ENCODE measurements around the gene OPCML. TPM values are rescaled to one million over a fixed set of nuclear protein-coding genes. Genes with fewer than 3 reads are reported as not detected.

OPCML gene
- total RNA-seq, 4 donors from 2014 or later, result 0.33 TPM; not detected in 3

DNA sequence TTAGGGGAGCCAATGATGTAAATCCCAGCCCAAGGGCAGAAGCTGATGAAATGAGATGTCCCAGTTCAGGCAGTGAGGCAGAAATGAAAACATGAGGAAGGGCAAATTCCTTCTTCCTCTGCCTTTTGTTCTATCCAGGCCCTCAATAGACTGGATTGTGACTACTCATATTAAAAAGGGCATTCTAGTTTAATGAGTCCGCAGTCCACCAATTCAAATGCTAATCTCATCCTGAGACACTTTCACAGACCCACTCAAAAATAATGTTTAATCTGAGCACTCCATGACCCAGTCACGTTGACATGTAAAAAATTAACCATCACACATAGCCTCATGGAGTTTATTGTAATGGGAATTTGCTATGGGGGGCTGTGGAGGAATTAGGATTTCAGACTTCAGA, 717.9 kb downstream of the OPCML start:
- H3K9me3 ChIP-seq, result no peaks in the 10 kb centered on the region
- H3K36me3 ChIP-seq, result no peaks in the 10 kb centered on the region
- no peak overlapping the region for H3K4me3 ChIP-seq (replicated peaks in 1 of 3)
- no peak overlapping the region for H3K27ac ChIP-seq
- no peaks in the 10 kb centered on the region for H3K27me3 ChIP-seq
- no peak for DNase-seq
- intact Hi-C loops (cut with DNase I), result no loop called here
- WGBS, 2 donors, result 62 to 63% methylated on average over 2 of the region's 2 CpGs
- H3K4me1 ChIP-seq, result no peaks in the 10 kb centered on the region
- no peak for TF ChIP-seq POLR2A (IDR thresholded peaks at IDR 0.05)
- no peak for TF ChIP-seq CTCF (IDR thresholded peaks at IDR 0.05)

GRCh38 chr11:132811649-132812048, 720.7 kb downstream of the OPCML start:
- no peak for TF ChIP-seq POLR2A (IDR thresholded peaks at IDR 0.05)
- no peak for TF ChIP-seq CTCF (IDR thresholded peaks at IDR 0.05)
- Histone ChIP-seq H3K36me3 (no peaks in the 10 kb centered on the region), H3K4me3 (replicated peaks in 1 of 3) (no peak overlapping the region), H3K9me3 (no peaks in the 10 kb centered on the region), H3K4me1 (no peaks in the 10 kb centered on the region), H3K27me3 (no peaks in the 10 kb centered on the region), H3K27ac (no peak overlapping the region)
- DNase-seq, result no peak
- WGBS, 2 donors, result 82 to 83% methylated on average over 6 of the region's 6 CpGs
- intact Hi-C loops (cut with DNase I), result no loop called here

DNA sequence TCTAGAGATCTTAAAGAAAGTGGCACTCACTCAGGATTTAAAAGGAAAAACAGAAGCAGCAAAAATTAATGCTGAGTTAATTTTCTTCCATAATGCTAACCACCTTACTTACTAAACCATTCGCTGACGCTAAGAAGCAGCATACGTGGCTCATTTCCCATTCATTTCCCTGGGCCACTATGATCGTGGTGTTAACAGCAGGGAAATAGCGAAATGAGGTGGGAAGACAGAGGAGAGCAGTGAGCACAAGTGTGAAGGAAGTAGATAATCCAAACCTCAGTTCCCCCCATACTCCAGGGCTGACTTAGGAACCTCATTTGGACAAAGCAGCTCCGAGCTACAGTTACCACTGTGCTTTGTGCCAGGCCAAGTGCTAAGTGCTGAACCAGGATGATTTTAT, 723.2 kb downstream of the OPCML start:
- 78 to 81% methylated on average over 6 of the region's 6 CpGs for WGBS, 2 donors
- DNase-seq, result no peak
- Histone ChIP-seq H3K4me1 (no peaks in the 10 kb centered on the region), H3K36me3 (no peaks in the 10 kb centered on the region), H3K9me3 (no peaks in the 10 kb centered on the region), H3K27me3 (no peaks in the 10 kb centered on the region), H3K27ac (no peak overlapping the region), H3K4me3 (replicated peaks in 1 of 3) (no peak overlapping the region)
- TF ChIP-seq CTCF (IDR thresholded peaks at IDR 0.05) (no peak), POLR2A (IDR thresholded peaks at IDR 0.05) (no peak)
- intact Hi-C loops (cut with DNase I), result no loop called here

DNA sequence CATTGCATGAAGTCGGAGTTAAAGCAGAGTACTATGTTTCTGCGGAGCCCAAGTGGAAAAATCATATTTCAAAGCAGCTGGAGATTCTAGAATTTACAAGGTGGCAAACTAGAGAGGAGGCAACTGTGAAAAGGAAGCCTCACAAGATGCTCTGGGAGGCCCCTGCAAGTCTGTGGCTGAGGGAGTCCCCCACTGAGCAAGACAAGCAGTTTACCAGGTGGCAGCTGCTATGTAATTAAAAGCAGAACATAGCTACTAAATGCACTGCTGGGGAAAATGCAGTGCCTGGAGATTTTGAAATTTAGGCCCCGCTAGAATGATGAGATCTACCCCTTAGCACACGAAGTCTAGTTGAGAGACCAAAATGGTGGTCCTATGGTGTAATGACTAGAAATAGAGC, 728.0 kb downstream of the OPCML start:
- TF ChIP-seq POLR2A (IDR thresholded peaks at IDR 0.05) (no peak), CTCF (IDR thresholded peaks at IDR 0.05) (no peak)
- no peaks in the 10 kb centered on the region for H3K9me3 ChIP-seq
- H3K27ac ChIP-seq, result no peak overlapping the region
- no peaks in the 10 kb centered on the region for H3K27me3 ChIP-seq
- no peaks in the 10 kb centered on the region for H3K4me1 ChIP-seq
- WGBS, 2 donors, result 89 to 94% methylated on average over 4 of the region's 4 CpGs
- intact Hi-C loops (cut with DNase I), result no loop called here
- no peak overlapping the region for H3K4me3 ChIP-seq (replicated peaks in 1 of 3)
- no peak for DNase-seq
- no peaks in the 10 kb centered on the region for H3K36me3 ChIP-seq

- Histone ChIP-seq H3K27me3 (no peaks in the 10 kb centered on the region), H3K36me3 (no peaks in the 10 kb centered on the region), H3K4me3 (replicated peaks in 1 of 3) (no peak overlapping the region), H3K4me1 (no peaks in the 10 kb centered on the region), H3K27ac (no peak overlapping the region), H3K9me3 (no peaks in the 10 kb centered on the region)
- no peak for DNase-seq
- TF ChIP-seq POLR2A (IDR thresholded peaks at IDR 0.05), result no peak
- no peak for TF ChIP-seq CTCF (IDR thresholded peaks at IDR 0.05)
- intact Hi-C loops (cut with DNase I), result no loop called here
- WGBS, 2 donors, result 79 to 88% methylated on average over 2 of the region's 2 CpGs
Measured at GRCh38 chr11:132803436-132803835, 728.9 kb downstream of the OPCML start.
